HEK293T (cell line): ENCODE measurements around the gene STXBP5.
"Not testable (repeated sequence)": the region's sequence is repeated elsewhere in the genome, so short reads cannot be mapped to it uniquely, and the experiment has no call there.

Experiments
- CTCF ChIA-PET: fragments of 350-600 bp; formaldehyde crosslinking; extraction: SDS; loops from one replicate; lab custom pipeline; 2021; ENCODE audit warnings: antibody characterized with exemption, inconsistent platforms; lab: Yijun Ruan, JAX
- POLR2A ChIA-PET: fragments of 350-600 bp; formaldehyde crosslinking; extraction: SDS; loops from one replicate; lab custom pipeline; 2020; ENCODE audit warnings: antibody characterized with exemption, inconsistent platforms; lab: Yijun Ruan, JAX
- DNase-seq: peaks from one replicate; pipeline ENCODE4 v3.0.0; 2012; ENCODE audit warnings: mixed read lengths; ENCODE audit errors: extremely low spot score
- ARNT ChIP-seq: fragments of 450-650 bp; IDR thresholded peaks from 2 replicates; pipeline ENCODE4 v1.6.1; 2017; ENCODE audit warnings: mild to moderate bottlenecking
- BHLHE40 ChIP-seq: fragments of 450-650 bp; IDR thresholded peaks from 2 replicates; pipeline ENCODE4 v1.6.1; 2016; ENCODE audit warnings: mild to moderate bottlenecking, moderate library complexity, borderline replicate concordance
- CTBP1 ChIP-seq: fragments of 450-650 bp; IDR thresholded peaks from 2 replicates; pipeline ENCODE4 v1.6.1; 2016; ENCODE audit warnings: borderline replicate concordance
- ELF4 ChIP-seq: fragments of 450-650 bp; IDR thresholded peaks from 2 replicates; pipeline ENCODE4 v1.6.1; 2017; ENCODE audit warnings: antibody characterized with exemption
- FOXA1 ChIP-seq: fragments of 450-650 bp; IDR thresholded peaks from 2 replicates; pipeline ENCODE4 v1.6.1; 2016; ENCODE audit warnings: mild to moderate bottlenecking
- FOXK2 ChIP-seq: fragments of 450-650 bp; IDR thresholded peaks from 2 replicates; pipeline ENCODE4 v1.6.1; 2016; ENCODE audit warnings: mild to moderate bottlenecking
- FOXM1 ChIP-seq: fragments of 450-650 bp; IDR thresholded peaks from 2 replicates; pipeline ENCODE4 v1.6.1; 2017; ENCODE audit warnings: mild to moderate bottlenecking, borderline replicate concordance
- HDGF ChIP-seq: fragments of 450-650 bp; IDR thresholded peaks from 2 replicates; pipeline ENCODE4 v1.6.1; 2017; ENCODE audit warnings: antibody characterized with exemption, borderline replicate concordance
- L3MBTL2 ChIP-seq: fragments of 450-650 bp; conservative IDR thresholded peaks from 2 replicates; pipeline ENCODE4 v1.6.1; 2016; ENCODE audit warnings: mild to moderate bottlenecking
- LEF1 ChIP-seq: fragments of 450-650 bp; IDR thresholded peaks from 2 replicates; pipeline ENCODE4 v1.6.1; 2017; ENCODE audit warnings: mild to moderate bottlenecking, borderline replicate concordance
- NFRKB ChIP-seq: fragments of 450-650 bp; IDR thresholded peaks from 2 replicates; pipeline ENCODE4 v1.6.1; 2016; ENCODE audit warnings: mild to moderate bottlenecking, moderate library complexity
- PKNOX1 ChIP-seq: fragments of 450-650 bp; IDR thresholded peaks from 2 replicates; pipeline ENCODE4 v1.6.1; 2016
- SP1 ChIP-seq: fragments of 450-650 bp; IDR thresholded peaks from 2 replicates; pipeline ENCODE4 v1.6.1; 2017
- SUZ12 ChIP-seq: fragments of 450-650 bp; IDR thresholded peaks from 2 replicates; pipeline ENCODE4 v1.6.1; 2016; ENCODE audit warnings: mild to moderate bottlenecking
- TARDBP ChIP-seq: fragments of 450-650 bp; IDR thresholded peaks from 2 replicates; pipeline ENCODE4 v1.6.1; 2016
- ZNF384 ChIP-seq: fragments of 450-650 bp; IDR thresholded peaks from 2 replicates; pipeline ENCODE4 v1.6.1; 2016

The STXBP5 gene

GRCh38 chr6:147251072-147251471 is 46.9 kb downstream of the STXBP5 start:
- TF ChIP-seq FOXK2 (no peak), SP1 (no peak), FOXM1 (no peak), SUZ12 (no peak), L3MBTL2 (no peak), ELF4 (no peak), LEF1 (no peak), PKNOX1 (no peak), NFRKB (no peak), ARNT (no peak), FOXA1 (no peak), BHLHE40 (no peak), TARDBP (no peak), ZNF384 (no peak), HDGF (no peak), CTBP1 (no peak)
- ChIA-PET POLR2A (no interaction called here), CTCF (no interaction called here)
- DNase-seq, result no peak

DNA sequence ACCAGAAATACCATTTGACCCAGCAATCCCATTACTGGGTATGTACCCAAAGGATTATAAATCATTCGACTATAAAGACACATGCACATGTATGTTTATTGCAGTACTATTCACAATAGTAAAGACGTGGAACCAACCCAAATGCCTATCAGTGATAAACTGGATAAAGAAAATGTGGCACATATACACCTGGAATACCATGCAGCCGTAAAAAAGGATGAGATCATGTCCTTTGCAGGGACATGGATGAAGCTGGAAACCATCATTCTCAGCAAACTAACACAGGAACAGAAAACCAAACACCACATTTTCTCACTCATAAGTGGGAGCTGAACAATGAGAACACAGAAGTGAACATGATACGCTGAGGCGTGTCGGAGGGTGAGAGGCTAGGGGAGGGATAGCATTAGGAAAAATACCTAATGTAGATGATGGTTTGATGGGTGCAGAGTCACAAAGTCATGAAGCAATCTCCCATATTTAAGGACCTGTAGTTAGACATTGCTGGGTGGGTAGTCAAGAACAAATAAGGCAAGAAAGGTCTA is 50.8 kb downstream of the STXBP5 start:
- CTCF ChIA-PET, DNase-seq, POLR2A ChIA-PET: not testable (repeated sequence)

GRCh38 chr6:147255948-147256674 is 51.9 kb downstream of the STXBP5 start:
- ChIA-PET CTCF (no interaction called here), POLR2A (no interaction called here)
- no peak for DNase-seq
- TF ChIP-seq SUZ12, result no peak
- no peak for TF ChIP-seq BHLHE40

- CTCF ChIA-PET, result no interaction called here
- no peak for TF ChIP-seq FOXA1
- TF ChIP-seq ELF4, result no peak
- TF ChIP-seq ARNT, result no peak
- no peak for TF ChIP-seq LEF1
- no peak for TF ChIP-seq HDGF
- TF ChIP-seq SUZ12, result no peak
- DNase-seq, result no peak
- POLR2A ChIA-PET, result no interaction called here
Measured at GRCh38 chr6:147257760-147258159, 53.5 kb downstream of the STXBP5 start.

GRCh38 chr6:147260091-147260490 is 55.9 kb downstream of the STXBP5 start:
- no peak for DNase-seq
- ChIA-PET CTCF (no interaction called here), POLR2A (no interaction called here)
- TF ChIP-seq ARNT (no peak), BHLHE40 (no peak), ZNF384 (no peak), FOXA1 (no peak), PKNOX1 (no peak), FOXM1 (no peak), FOXK2 (no peak), SP1 (no peak), L3MBTL2 (no peak), SUZ12 (no peak), ELF4 (no peak), LEF1 (no peak), HDGF (no peak), TARDBP (no peak), CTBP1 (no peak)

DNA sequence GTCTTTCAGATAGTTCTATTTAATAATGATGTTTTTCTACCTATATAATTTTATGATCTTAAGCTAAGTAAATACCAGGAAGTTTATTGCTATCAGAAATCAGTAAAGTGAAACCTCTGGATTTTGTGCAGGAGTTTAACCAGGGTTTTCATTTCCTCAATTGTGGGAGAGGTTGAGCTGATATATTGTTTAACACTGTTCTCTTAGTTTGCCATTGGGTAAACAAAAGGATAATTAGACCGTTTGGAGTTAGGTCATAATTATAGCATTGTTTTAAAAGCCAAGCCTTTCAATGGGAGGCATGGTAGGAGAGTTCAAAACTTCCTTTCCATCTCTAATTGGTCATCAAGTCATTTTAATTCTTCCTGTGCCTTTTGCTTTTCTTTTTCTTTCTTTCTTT is 58.7 kb downstream of the STXBP5 start:
- ChIA-PET CTCF (no interaction called here), POLR2A (no interaction called here)
- DNase-seq, result no peak
- TF ChIP-seq ARNT (no peak), HDGF (no peak), CTBP1 (no peak), SP1 (no peak), L3MBTL2 (no peak), LEF1 (no peak), FOXA1 (no peak)

GRCh38 chr6:147266821-147267220 is 62.6 kb downstream of the STXBP5 start:
- TF ChIP-seq FOXA1 (no peak), ZNF384 (no peak), FOXK2 (no peak), L3MBTL2 (no peak), SUZ12 (no peak), BHLHE40 (no peak), CTBP1 (no peak), LEF1 (no peak), NFRKB (no peak), HDGF (no peak), SP1 (no peak), ELF4 (no peak), ARNT (no peak), FOXM1 (no peak), PKNOX1 (no peak), TARDBP (no peak)
- ChIA-PET POLR2A (no interaction called here), CTCF (no interaction called here)

More at GRCh38 chr6:147266821-147267220, 62.6 kb downstream of the STXBP5 start:
- DNase-seq, result no peak
